Gastroesophageal sphincter (tissue), 3 donors: Measurements from ENCODE around the gene RINT1.

Experiments used
- CTCF ChIP-seq, 4 experiments: fragments of 200-600 bp in 2 of 4; fragments of 450-650 bp in 2 of 4; sonication (generic) in 1 of 4; IDR thresholded peaks; one replicate each; pipeline ENCODE4 v1.5.1; 2017 to 2019; ENCODE audit warnings: antibody characterized with exemption in 4 of 4, mild to moderate bottlenecking in 2 of 4, moderate library complexity in 2 of 4
- POLR2A ChIP-seq, 2 donors: fragments of 450-650 bp; IDR thresholded peaks; one replicate each; pipeline ENCODE4 v1.6.1; 2017; ENCODE audit warnings: antibody characterized with exemption in 2 of 2, mild to moderate bottlenecking in 2 of 2, moderate library complexity in 1 of 2
- POLR2AphosphoS5 ChIP-seq: sonication (generic); formaldehyde crosslinking; IDR thresholded peaks from one replicate; pipeline ENCODE4 v1.6.1; 2017; ENCODE audit warnings: antibody characterized with exemption

DNA sequence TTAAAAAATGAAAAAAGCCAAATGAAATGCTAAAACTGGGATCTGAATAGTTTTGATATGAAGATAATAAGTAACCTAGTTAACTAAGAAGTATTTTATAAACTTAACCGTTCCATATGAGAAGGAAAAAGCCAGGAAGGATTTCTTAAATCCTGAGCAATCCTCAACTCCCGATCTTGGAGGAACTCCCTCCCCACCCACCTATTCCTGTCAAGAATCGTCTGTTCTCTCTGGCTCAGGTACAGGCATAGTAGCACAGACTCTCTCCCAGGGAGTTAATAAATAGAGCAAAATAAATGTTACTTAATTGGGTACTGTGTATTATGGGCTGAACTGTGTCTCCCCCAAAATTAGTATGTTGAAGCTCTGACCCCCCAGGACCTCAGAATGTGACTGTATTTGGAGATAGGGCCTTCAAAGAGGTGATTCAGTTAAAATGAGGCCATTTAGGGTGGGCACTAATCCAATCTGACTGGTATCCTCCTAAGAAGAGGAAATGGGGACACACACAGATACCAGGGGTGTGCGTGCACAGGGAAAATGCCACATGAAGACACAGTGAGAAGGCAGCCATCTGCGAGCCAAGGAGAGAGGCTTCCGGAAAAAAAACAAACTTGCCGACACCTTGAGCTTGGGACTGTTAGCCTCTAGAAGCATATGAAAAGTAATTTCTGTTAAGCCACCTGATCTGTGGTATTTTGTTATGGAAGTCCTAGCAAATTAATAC, 38.6 kb upstream of the RINT1 start:
- TF ChIP-seq POLR2AphosphoS5 (no peak), CTCF (IDR thresholded peaks at IDR 0.05) (no peak), POLR2A (IDR thresholded peaks at IDR 0.05) (no peak)
